ENCODE results near the gene PTGIS.
"Not testable (repeated sequence)": the region's sequence is repeated elsewhere in the genome, so short reads cannot be mapped to it uniquely, and the experiment has no call there.

PTGIS gene

DNA sequence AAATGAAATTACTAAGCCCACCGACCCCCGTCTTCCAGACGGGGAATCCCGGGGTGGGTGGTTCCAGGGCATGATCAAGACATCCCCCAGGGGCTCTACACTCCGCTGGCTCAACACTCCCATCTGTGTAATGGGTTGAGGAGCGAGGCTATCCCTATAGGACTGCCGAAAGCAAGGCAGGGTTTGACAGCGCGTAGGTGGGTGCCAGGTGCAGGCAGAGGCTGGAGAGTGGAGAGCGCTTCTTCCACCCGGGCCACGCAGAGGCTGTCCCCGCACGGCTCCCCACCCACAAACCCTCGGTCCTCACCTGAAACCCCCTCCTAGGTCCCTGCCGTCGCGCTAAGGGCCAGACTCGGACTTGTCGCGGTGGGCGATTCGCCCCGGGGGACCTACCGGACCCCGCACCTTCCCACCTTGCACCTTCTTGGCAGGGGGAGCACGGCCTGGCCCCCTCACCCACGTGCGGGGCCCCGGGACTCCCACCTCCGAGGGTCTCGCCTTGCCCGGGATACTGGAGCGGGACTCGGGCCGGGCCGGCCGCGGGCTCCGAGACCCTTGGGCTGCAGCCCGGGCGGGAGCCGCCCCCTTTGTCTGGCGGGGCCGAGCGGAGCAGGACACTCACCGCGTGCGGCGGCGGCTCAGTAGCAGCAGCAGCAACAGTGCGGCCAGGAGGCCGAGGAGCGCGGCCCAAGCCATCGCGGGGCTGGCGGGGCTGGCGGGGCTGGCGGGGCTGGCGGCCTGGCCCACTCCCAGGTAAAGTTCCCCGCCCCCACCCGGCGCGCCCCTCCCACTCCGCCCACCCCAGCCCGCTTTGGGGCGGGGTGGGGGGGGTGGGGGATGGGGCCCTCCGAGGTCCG, at the start of gene PTGIS:
TSS of gene PTGIS (minus strand) at position 717 of the 857 bp plus-strand sequence. CDS start at position 696, 21 bp downstream.
- Histone ChIP-seq H3K27me3 (ENCODE audit: control insufficient read depth in 1 of 2, insufficient read depth in 2 of 2, low read length in 2 of 2) (peaks cover 17 to 35% of the 10 kb centered on the region in 2 donors), H3K4me3 (ENCODE audit: low read length in 2 of 2) (peak within 1 kb of the TSS; percentile 43 to 75), H3K27ac (ENCODE audit: low read length) (peak within 1 kb of the TSS; percentile 31), H3K9me3 (ENCODE audit: control insufficient read depth in 2 of 2, low read length in 2 of 2) (peaks cover 0 to 2% of the 10 kb centered on the region in 2 donors), H3K4me1 (ENCODE audit: control insufficient read depth, insufficient read depth, low read length) (peaks cover 11% of the 10 kb centered on the region), H3K36me3 (ENCODE audit: control insufficient read depth in 2 of 2, insufficient read depth in 2 of 2, low read length in 2 of 2) (no peaks in the 10 kb centered on the region), H3K9ac (ENCODE audit: low read length in 2 of 2) (peak within 1 kb of the TSS; percentile 47 to 51)

DNA sequence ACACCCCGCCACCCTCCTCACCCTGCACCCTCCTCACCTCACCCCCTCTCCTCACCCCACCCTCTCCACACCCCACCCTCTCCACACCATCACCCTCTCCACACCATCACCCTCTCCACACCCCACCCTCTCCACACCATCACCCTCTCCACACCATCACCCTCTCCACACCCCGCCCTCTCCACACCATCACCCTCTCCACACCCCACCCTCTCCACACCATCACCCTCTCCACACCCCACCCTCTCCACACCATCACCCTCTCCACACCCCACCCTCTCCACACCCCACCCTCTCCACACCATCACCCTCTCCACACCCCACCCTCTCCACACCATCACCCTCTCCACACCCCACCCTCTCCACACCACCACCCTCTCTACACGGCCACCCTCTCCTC, 49.5 kb upstream of the PTGIS start:
- H3K9ac ChIP-seq (ENCODE audit: low read length in 2 of 2) = not testable (repeated sequence)

DNA sequence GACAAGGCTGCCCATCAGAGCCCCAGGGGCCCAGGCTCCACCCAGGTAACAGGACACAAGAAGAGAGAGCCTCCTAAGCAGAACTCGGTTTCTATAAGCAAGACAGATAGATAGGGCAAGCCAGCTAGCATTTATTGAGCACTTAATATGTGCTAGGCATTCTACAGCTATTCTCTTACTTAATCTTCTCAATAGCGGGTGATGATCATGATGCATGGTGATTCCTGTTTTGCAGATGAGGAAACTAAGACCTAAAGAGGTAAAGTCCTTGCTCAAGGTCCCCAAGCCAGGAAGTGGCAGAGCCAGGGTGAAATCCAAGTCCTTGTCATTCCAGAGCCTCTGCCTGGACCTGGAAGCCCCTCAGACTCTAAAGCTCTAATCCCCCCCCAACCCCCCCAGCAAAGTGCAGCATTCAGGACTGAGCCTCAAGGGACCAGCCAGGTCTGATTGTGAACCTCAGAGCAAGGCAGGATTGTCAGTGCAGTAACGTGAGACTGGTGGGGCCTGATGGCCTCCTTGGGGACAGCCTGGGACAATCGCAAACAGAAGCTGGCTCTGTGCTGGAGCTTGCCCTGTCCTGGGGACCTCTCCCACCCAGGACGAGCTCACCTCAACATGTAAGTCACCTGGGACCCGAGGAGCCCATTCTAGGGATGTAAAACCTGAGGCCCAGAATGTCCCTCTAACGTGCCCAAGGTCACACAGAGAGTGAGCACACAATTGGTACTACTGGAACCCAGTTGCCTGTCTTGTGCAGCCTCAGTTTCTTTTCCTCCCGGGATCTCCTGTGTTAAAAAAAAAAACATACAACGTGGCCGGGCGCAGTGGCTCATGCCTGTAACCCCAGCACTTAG, 48.4 kb upstream of the PTGIS start:
- peaks cover 0 to under 1% of the 10 kb centered on the region in 2 donors for H3K9me3 ChIP-seq (ENCODE audit: control insufficient read depth in 2 of 2, low read length in 2 of 2)
- H3K27me3 ChIP-seq (ENCODE audit: control insufficient read depth in 1 of 2, insufficient read depth in 2 of 2, low read length in 2 of 2) = no peaks in the 10 kb centered on the region
- H3K36me3 ChIP-seq (ENCODE audit: control insufficient read depth in 2 of 2, insufficient read depth in 2 of 2, low read length in 2 of 2) = no peaks in the 10 kb centered on the region
- no peak overlapping the region for H3K9ac ChIP-seq (ENCODE audit: low read length in 2 of 2)
- H3K4me1 ChIP-seq (ENCODE audit: control insufficient read depth, insufficient read depth, low read length) = no peaks in the 10 kb centered on the region
- H3K27ac ChIP-seq (ENCODE audit: low read length) = no peak overlapping the region
- H3K4me3 ChIP-seq (ENCODE audit: low read length in 2 of 2) = no peak overlapping the region

More for the DNA sequence above, 49.5 kb upstream of the PTGIS start:
- H3K4me1 ChIP-seq (ENCODE audit: control insufficient read depth, insufficient read depth, low read length); H3K36me3 ChIP-seq (ENCODE audit: control insufficient read depth in 2 of 2, insufficient read depth in 2 of 2, low read length in 2 of 2); H3K4me3 ChIP-seq (ENCODE audit: low read length in 2 of 2); H3K27ac ChIP-seq (ENCODE audit: low read length); H3K9me3 ChIP-seq (ENCODE audit: control insufficient read depth in 2 of 2, low read length in 2 of 2); H3K27me3 ChIP-seq (ENCODE audit: control insufficient read depth in 1 of 2, insufficient read depth in 2 of 2, low read length in 2 of 2): not testable (repeated sequence)

DNA sequence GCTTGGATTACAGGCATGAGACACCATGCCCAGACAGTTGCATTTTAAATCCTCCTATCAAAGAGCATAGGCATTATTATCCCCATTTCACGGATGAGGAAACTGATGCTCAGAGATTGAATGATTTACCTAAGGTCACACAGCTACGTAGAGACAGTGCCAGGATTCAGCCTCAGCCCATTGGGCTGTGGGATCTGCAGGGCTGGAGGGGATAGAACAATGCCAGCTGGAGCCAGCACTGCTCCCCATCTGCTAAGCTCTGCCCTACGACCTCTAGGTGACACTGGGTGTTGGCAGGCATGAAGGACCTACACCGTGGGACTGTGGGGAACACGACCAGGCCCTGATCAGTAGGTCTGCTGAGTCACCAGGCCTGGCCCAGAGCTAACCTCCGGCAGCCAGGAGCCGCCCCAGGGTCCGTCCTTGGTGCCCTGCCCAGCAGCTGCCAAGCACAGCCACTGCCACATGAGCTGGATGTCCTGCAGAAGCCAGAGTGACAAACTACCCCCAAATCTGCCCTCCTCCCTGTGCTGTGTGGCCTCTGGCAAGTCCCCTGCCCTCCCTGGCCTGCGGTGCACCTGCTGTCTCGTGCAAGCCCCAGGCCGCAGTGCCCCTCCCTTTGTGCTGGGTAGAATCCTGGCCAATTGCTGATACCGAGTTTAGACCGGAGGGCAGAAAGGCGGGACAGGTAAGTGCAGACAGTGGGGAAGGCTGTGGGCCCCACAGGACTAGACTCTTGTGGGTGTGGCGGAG, 47.6 kb upstream of the PTGIS start:
- Histone ChIP-seq H3K27me3 (ENCODE audit: control insufficient read depth in 1 of 2, insufficient read depth in 2 of 2, low read length in 2 of 2) (no peaks in the 10 kb centered on the region), H3K36me3 (ENCODE audit: control insufficient read depth in 2 of 2, insufficient read depth in 2 of 2, low read length in 2 of 2) (no peaks in the 10 kb centered on the region), H3K4me1 (ENCODE audit: control insufficient read depth, insufficient read depth, low read length) (peaks cover 8% of the 10 kb centered on the region), H3K9me3 (ENCODE audit: control insufficient read depth in 2 of 2, low read length in 2 of 2) (no peaks in the 10 kb centered on the region), H3K27ac (ENCODE audit: low read length) (no peak overlapping the region), H3K4me3 (ENCODE audit: low read length in 2 of 2) (no peak overlapping the region), H3K9ac (ENCODE audit: low read length in 2 of 2) (no peak overlapping the region)

DNA sequence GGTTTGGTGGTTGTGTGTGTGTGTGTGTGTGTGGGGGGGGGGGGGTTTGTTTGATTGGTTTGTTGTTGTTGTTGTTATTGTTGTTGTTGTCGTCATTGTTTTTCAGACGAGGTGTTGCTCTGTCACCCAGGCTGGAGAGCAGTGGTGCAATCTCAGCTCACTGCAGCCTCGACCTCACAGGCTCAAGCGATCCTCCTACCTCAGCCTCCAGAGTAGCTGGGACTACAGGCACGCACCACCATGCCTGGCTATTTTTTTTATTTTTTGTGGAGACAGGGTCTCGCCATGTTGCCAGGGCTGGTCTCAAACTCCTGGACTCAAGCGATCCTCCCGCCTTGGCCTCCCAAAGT, 47.1 kb upstream of the PTGIS start:
- H3K27ac ChIP-seq (ENCODE audit: low read length); H3K4me1 ChIP-seq (ENCODE audit: control insufficient read depth, insufficient read depth, low read length); H3K4me3 ChIP-seq (ENCODE audit: low read length in 2 of 2); H3K9me3 ChIP-seq (ENCODE audit: control insufficient read depth in 2 of 2, low read length in 2 of 2); H3K27me3 ChIP-seq (ENCODE audit: control insufficient read depth in 1 of 2, insufficient read depth in 2 of 2, low read length in 2 of 2); H3K9ac ChIP-seq (ENCODE audit: low read length in 2 of 2); H3K36me3 ChIP-seq (ENCODE audit: control insufficient read depth in 2 of 2, insufficient read depth in 2 of 2, low read length in 2 of 2): not testable (repeated sequence)

GRCh38 chr20:49614338-49615050, 46.6 kb upstream of the PTGIS start:
- H3K4me3 ChIP-seq (ENCODE audit: low read length in 2 of 2) = no peak overlapping the region
- no peaks in the 10 kb centered on the region for H3K36me3 ChIP-seq (ENCODE audit: control insufficient read depth in 2 of 2, insufficient read depth in 2 of 2, low read length in 2 of 2)
- no peaks in the 10 kb centered on the region for H3K9me3 ChIP-seq (ENCODE audit: control insufficient read depth in 2 of 2, low read length in 2 of 2)
- no peak overlapping the region for H3K27ac ChIP-seq (ENCODE audit: low read length)
- H3K4me1 ChIP-seq (ENCODE audit: control insufficient read depth, insufficient read depth, low read length) = peaks cover 10% of the 10 kb centered on the region
- H3K27me3 ChIP-seq (ENCODE audit: control insufficient read depth in 1 of 2, insufficient read depth in 2 of 2, low read length in 2 of 2) = peaks cover under 1 to 5% of the 10 kb centered on the region in 2 donors
- no peak overlapping the region for H3K9ac ChIP-seq (ENCODE audit: low read length in 2 of 2)

DNA sequence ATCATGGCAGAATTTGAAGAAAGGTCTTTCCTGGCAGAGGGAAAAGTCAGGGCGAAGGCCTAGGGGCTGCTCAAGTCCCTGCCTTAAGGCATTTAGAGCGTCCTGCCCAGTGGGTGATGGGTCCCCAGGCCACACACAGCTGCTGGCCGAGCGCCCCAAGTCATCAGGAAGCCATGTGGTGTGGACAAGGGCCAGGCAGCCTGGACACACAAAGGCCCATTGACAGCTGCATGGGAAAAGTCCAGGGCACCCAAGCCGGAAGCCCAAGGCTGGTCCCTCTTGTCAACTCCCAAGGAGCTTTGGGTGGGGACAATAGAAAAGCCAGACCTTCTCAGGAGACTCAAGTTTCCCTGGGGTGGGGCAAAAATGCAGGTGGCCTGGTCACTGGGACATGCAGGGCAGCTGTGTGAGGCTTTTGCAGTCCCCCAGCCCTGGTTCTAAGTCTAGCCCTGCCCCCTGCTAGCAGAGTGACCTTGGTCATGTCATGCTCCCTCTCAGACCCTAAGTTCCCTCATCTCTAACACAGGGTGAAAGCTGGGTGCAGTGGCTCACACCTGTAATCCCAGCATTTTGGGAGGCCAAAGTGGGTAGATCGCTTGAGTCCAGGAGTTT, 44.3 kb upstream of the PTGIS start:
- Histone ChIP-seq H3K9me3 (ENCODE audit: control insufficient read depth in 2 of 2, low read length in 2 of 2) (no peaks in the 10 kb centered on the region), H3K9ac (ENCODE audit: low read length in 2 of 2) (no peak overlapping the region), H3K4me1 (ENCODE audit: control insufficient read depth, insufficient read depth, low read length) (peaks cover 17% of the 10 kb centered on the region), H3K27ac (ENCODE audit: low read length) (no peak overlapping the region), H3K27me3 (ENCODE audit: control insufficient read depth in 1 of 2, insufficient read depth in 2 of 2, low read length in 2 of 2) (peaks cover 14 to 16% of the 10 kb centered on the region in 2 donors), H3K36me3 (ENCODE audit: control insufficient read depth in 2 of 2, insufficient read depth in 2 of 2, low read length in 2 of 2) (no peaks in the 10 kb centered on the region), H3K4me3 (ENCODE audit: low read length in 2 of 2) (no peak overlapping the region)

DNA sequence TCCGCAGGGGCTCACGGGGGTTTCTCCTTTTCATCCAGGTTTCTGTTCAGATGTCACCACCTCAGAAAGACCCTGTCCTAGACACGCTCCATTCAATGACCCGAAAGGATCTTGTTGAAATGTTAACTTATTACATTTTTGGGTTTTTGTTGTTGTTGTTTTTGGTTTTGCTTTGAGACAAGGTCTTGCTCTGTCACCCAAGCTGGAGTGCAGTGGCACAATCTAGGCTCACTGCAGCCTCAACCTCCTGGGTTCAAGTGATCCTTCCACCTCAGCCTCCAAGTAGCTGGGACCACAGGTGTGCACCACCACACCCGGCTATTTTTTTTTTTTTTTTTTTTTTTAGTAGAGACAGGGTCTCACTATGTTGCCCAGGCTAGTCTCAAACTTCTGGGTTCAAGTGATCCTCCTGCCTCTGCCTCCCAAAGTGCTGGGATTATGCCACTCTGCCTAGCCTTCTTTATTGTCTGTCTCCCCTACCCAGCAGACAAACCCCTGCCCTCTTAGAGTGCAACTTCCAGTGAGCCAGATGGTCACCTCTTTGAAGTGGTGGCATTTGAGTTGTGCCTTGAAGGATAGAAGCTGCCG, 43.7 kb upstream of the PTGIS start:
- Histone ChIP-seq H3K4me1 (ENCODE audit: control insufficient read depth, insufficient read depth, low read length) (peaks cover 17% of the 10 kb centered on the region), H3K27me3 (ENCODE audit: control insufficient read depth in 1 of 2, insufficient read depth in 2 of 2, low read length in 2 of 2) (peaks cover 14 to 16% of the 10 kb centered on the region in 2 donors), H3K4me3 (ENCODE audit: low read length in 2 of 2) (peak overlapping the region; percentile 25 to 59)
- not testable (repeated sequence) for H3K9ac ChIP-seq (ENCODE audit: low read length in 2 of 2); H3K27ac ChIP-seq (ENCODE audit: low read length); H3K9me3 ChIP-seq (ENCODE audit: control insufficient read depth in 2 of 2, low read length in 2 of 2); H3K36me3 ChIP-seq (ENCODE audit: control insufficient read depth in 2 of 2, insufficient read depth in 2 of 2, low read length in 2 of 2)

DNA sequence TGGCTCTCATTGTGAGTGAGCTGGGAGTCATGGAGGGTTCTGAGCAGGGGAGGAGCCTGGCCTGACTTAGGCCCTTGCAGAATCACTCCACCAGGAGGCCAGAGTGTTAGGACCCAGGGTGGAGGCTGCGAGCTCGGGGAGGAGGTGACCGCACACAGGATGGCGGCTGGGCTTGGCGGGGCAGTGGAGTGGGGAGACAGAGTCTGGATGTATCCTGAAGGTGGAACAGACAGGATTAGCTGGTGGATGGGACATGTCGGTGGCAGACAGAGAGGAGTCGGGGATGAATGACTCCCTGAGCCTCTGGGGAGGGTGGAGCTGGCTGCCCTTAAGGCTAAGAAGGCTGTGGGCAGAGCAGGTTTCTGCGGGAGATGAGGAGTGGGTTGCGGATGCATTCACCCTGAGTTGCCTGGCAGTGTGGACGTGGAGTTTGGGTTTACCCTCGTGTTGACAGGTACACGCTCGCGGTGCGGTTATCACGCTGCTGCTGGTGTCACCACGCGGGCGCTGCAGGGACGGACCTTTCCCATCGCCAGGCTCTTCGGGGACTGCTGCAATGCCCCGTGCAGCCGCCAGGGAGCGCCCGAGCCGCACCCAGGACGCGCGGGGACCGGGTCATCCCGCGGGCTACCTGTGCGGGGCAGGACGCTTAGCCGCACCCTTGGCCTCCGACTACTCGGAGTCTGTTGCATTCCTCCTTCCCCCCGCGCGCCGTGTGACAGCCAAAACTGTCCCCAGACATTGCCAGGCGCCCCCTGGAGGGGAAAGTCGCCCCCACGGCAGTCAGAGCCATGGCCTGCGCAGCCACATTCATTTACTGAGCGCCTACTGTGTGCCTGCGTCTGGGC, 43.0 kb upstream of the PTGIS start:
- H3K4me3 ChIP-seq (ENCODE audit: low read length in 2 of 2) = peak overlapping the region; percentile 53 to 59
- no peaks in the 10 kb centered on the region for H3K36me3 ChIP-seq (ENCODE audit: control insufficient read depth in 2 of 2, insufficient read depth in 2 of 2, low read length in 2 of 2)
- peak overlapping the region in 1 of 2 donors; percentile 5 for H3K9ac ChIP-seq (ENCODE audit: low read length in 2 of 2)
- no peak overlapping the region for H3K27ac ChIP-seq (ENCODE audit: low read length)
- peaks cover 14 to 16% of the 10 kb centered on the region in 2 donors for H3K27me3 ChIP-seq (ENCODE audit: control insufficient read depth in 1 of 2, insufficient read depth in 2 of 2, low read length in 2 of 2)
- H3K4me1 ChIP-seq (ENCODE audit: control insufficient read depth, insufficient read depth, low read length) = peaks cover 17% of the 10 kb centered on the region
- H3K9me3 ChIP-seq (ENCODE audit: control insufficient read depth in 2 of 2, low read length in 2 of 2) = no peaks in the 10 kb centered on the region
